Mesendoderm (in vitro differentiated cells): ENCODE results near the gene TNFRSF9.

Source experiments
- DNase-seq: peaks from one replicate; pipeline ENCODE4 v3.0.0; 2013
- H2AK5ac ChIP-seq: 2 replicates; pipeline ENCODE4 v1.6.1; 2013; ENCODE audit warnings: low read length, inconsistent platforms
- H2BK120ac ChIP-seq: 2 replicates; pipeline ENCODE4 v1.6.1; 2013; ENCODE audit warnings: low read depth, mild to moderate bottlenecking, low read length, moderate library complexity, mixed read lengths
- H2BK15ac ChIP-seq: replicated peaks from 2 replicates; pipeline ENCODE4 v1.6.1; 2013; ENCODE audit warnings: low read depth, mild to moderate bottlenecking, moderate library complexity
- H2BK5ac ChIP-seq: 2 replicates; pipeline ENCODE4 v1.6.1; 2013; ENCODE audit warnings: low read length, inconsistent platforms
- H3K18ac ChIP-seq: 2 replicates; pipeline ENCODE4 v1.6.1; 2013; ENCODE audit warnings: mild to moderate bottlenecking, low read length, mixed read lengths
- H3K23ac ChIP-seq: one replicate; pipeline ENCODE4 v1.6.1; 2013; ENCODE audit warnings: low read length
- H3K27ac ChIP-seq: 2 replicates; pipeline ENCODE4 v1.5.1; 2013; ENCODE audit warnings: low read depth, mild to moderate bottlenecking, inconsistent platforms, low read length, moderate library complexity
- H3K27me3 ChIP-seq: 2 replicates; pipeline ENCODE4 v1.6.1; 2013; ENCODE audit warnings: low read length, control low read depth, mild to moderate bottlenecking, inconsistent platforms; ENCODE audit not compliant: insufficient read depth, poor library complexity
- H3K36me3 ChIP-seq: 2 replicates; pipeline ENCODE4 v1.6.1; 2013; ENCODE audit warnings: low read length, inconsistent platforms; ENCODE audit not compliant: control insufficient read depth, insufficient read depth
- H3K4ac ChIP-seq: one replicate; pipeline ENCODE4 v1.6.1; 2013; ENCODE audit warnings: low read depth, mild to moderate bottlenecking, low read length, moderate library complexity
- H3K4me1 ChIP-seq: 2 replicates; pipeline ENCODE4 v1.6.1; 2013; ENCODE audit warnings: low read depth, low read length, inconsistent platforms; ENCODE audit not compliant: control insufficient read depth
- H3K4me2 ChIP-seq: 2 replicates; pipeline ENCODE4 v1.6.1; 2013; ENCODE audit warnings: low read length
- H3K4me3 ChIP-seq: 2 replicates; pipeline ENCODE4 v1.5.1; 2013; ENCODE audit warnings: mild to moderate bottlenecking, low read length
- H3K56ac ChIP-seq: one replicate; pipeline ENCODE4 v1.6.1; 2013; ENCODE audit warnings: low read length
- H3K79me1 ChIP-seq: 2 replicates; pipeline ENCODE4 v1.6.1; 2013; ENCODE audit warnings: low read length, inconsistent platforms
- H3K79me2 ChIP-seq: 2 replicates; pipeline ENCODE4 v1.6.1; 2013; ENCODE audit warnings: mild to moderate bottlenecking, low read length; ENCODE audit not compliant: control insufficient read depth, insufficient read depth
- H3K9ac ChIP-seq: 2 replicates; pipeline ENCODE4 v1.6.1; 2013; ENCODE audit warnings: low read length, inconsistent platforms
- H4K5ac ChIP-seq: one replicate; pipeline ENCODE4 v1.6.1; 2013; ENCODE audit warnings: low read length
- H4K8ac ChIP-seq: one replicate; pipeline ENCODE4 v1.6.1; 2013; ENCODE audit warnings: low read depth, mild to moderate bottlenecking, control low read depth, low read length, moderate library complexity
- WGBS: extraction: QIAGEN DNeasy Blood & Tissue Kit; methylation state at CpG from one replicate; pipeline ENCODE4 v1.1.7; 2013; ENCODE audit warnings: low lambda C conversion rate, missing lambda C conversion rate; ENCODE audit not compliant: insufficient coverage; ENCODE audit errors: extremely low coverage; 5-methylcytosine and 5-hydroxymethylcytosine counted together

Gene TNFRSF9

GRCh38 chr1:7938070-7938469 lies 2.6 kb downstream of the TNFRSF9 start:
- no peak overlapping the region for H2AK5ac ChIP-seq
- H3K4me2 ChIP-seq, result no peak overlapping the region
- no peaks in the 10 kb centered on the region for H3K79me1 ChIP-seq
- WGBS, result no CpG with 5 or more reads among the region's 3 CpGs
- H3K56ac ChIP-seq, result no peak overlapping the region
- no peak overlapping the region for H3K18ac ChIP-seq
- H3K36me3 ChIP-seq, result no peaks in the 10 kb centered on the region
- H3K27ac ChIP-seq, result no peak overlapping the region
- H3K23ac ChIP-seq, result no peak overlapping the region
- no peak overlapping the region for H4K8ac ChIP-seq
- H3K9ac ChIP-seq, result no peak overlapping the region
- DNase-seq, result peak; percentile 69
- H3K4ac ChIP-seq, result no peak overlapping the region
- H3K4me3 ChIP-seq, result no peak overlapping the region
- no peaks in the 10 kb centered on the region for H3K79me2 ChIP-seq
- no peak overlapping the region for H4K5ac ChIP-seq
- no peak overlapping the region for H2BK5ac ChIP-seq
- no peaks in the 10 kb centered on the region for H3K4me1 ChIP-seq
- H2BK120ac ChIP-seq, result no peak overlapping the region
- peaks cover 3% of the 10 kb centered on the region for H3K27me3 ChIP-seq
- no peak overlapping the region for H2BK15ac ChIP-seq

- Histone ChIP-seq H2BK5ac (no peak overlapping the region), H4K8ac (no peak overlapping the region), H3K4ac (no peak overlapping the region), H3K79me2 (no peaks in the 10 kb centered on the region), H3K27me3 (no peaks in the 10 kb centered on the region), H3K79me1 (no peaks in the 10 kb centered on the region), H3K56ac (no peak overlapping the region), H3K27ac (no peak overlapping the region), H3K4me2 (no peak overlapping the region), H2BK120ac (no peak overlapping the region), H3K4me1 (no peaks in the 10 kb centered on the region), H4K5ac (no peak overlapping the region), H2BK15ac (no peak overlapping the region), H3K4me3 (no peak overlapping the region), H3K18ac (no peak overlapping the region), H3K36me3 (no peaks in the 10 kb centered on the region), H3K23ac (no peak overlapping the region), H3K9ac (no peak overlapping the region), H2AK5ac (peak overlapping the region; percentile 72)
- 100% methylated on average over 6 of the region's 15 CpGs for WGBS
- DNase-seq, result no peak
Measured at GRCh38 chr1:7932524-7933138, 8.0 kb downstream of the TNFRSF9 start.

GRCh38 chr1:7931446-7931812 lies 9.2 kb downstream of the TNFRSF9 start:
- Histone ChIP-seq H2BK120ac (no peak overlapping the region), H3K56ac (no peak overlapping the region), H3K4me3 (no peak overlapping the region), H3K27me3 (no peaks in the 10 kb centered on the region), H4K8ac (no peak overlapping the region), H3K9ac (no peak overlapping the region), H3K4me1 (peaks cover 3% of the 10 kb centered on the region), H3K27ac (no peak overlapping the region), H3K4me2 (no peak overlapping the region), H3K18ac (no peak overlapping the region), H2BK5ac (no peak overlapping the region), H2BK15ac (no peak overlapping the region), H3K23ac (no peak overlapping the region), H3K79me2 (no peaks in the 10 kb centered on the region), H2AK5ac (no peak overlapping the region), H3K79me1 (no peaks in the 10 kb centered on the region), H3K36me3 (no peaks in the 10 kb centered on the region), H4K5ac (no peak overlapping the region), H3K4ac (no peak overlapping the region)
- WGBS, result no CpG with 5 or more reads among the region's 2 CpGs
- DNase-seq, result no peak

GRCh38 chr1:7930645-7931445 lies 9.8 kb downstream of the TNFRSF9 start:
- Histone ChIP-seq H3K79me2 (no peaks in the 10 kb centered on the region), H3K18ac (no peak overlapping the region), H2BK5ac (no peak overlapping the region), H2AK5ac (no peak overlapping the region), H2BK15ac (no peak overlapping the region), H3K4ac (no peak overlapping the region), H3K27me3 (no peaks in the 10 kb centered on the region), H3K4me2 (no peak overlapping the region), H3K4me1 (peaks cover 5% of the 10 kb centered on the region), H3K79me1 (no peaks in the 10 kb centered on the region), H3K36me3 (no peaks in the 10 kb centered on the region), H3K9ac (no peak overlapping the region), H3K4me3 (no peak overlapping the region), H4K5ac (no peak overlapping the region), H2BK120ac (no peak overlapping the region), H3K23ac (no peak overlapping the region), H3K56ac (no peak overlapping the region), H4K8ac (no peak overlapping the region), H3K27ac (no peak overlapping the region)
- WGBS, result no CpG with 5 or more reads among the region's 15 CpGs
- no peak for DNase-seq

GRCh38 chr1:7929637-7930036 lies 11.0 kb downstream of the TNFRSF9 start:
- Histone ChIP-seq H3K56ac (no peak overlapping the region), H3K79me2 (no peaks in the 10 kb centered on the region), H3K4me3 (no peak overlapping the region), H3K9ac (no peak overlapping the region), H3K27me3 (no peaks in the 10 kb centered on the region), H4K8ac (no peak overlapping the region), H4K5ac (no peak overlapping the region), H3K4ac (no peak overlapping the region), H2BK120ac (no peak overlapping the region), H3K27ac (no peak overlapping the region), H3K79me1 (no peaks in the 10 kb centered on the region), H3K23ac (no peak overlapping the region), H2BK15ac (no peak overlapping the region), H3K18ac (no peak overlapping the region), H3K4me2 (no peak overlapping the region), H2AK5ac (no peak overlapping the region), H3K4me1 (peaks cover 5% of the 10 kb centered on the region), H3K36me3 (no peaks in the 10 kb centered on the region), H2BK5ac (no peak overlapping the region)
- no CpG with 5 or more reads among the region's 7 CpGs for WGBS
- no peak for DNase-seq
